H9 (cell line): ENCODE results near the gene GRIK4. TPM values are rescaled to one million over a fixed set of nuclear protein-coding genes. Genes with fewer than 3 reads are reported as not detected.
A peak's percentile ranks its signal among the peaks of the same experiment; 100 is the strongest.

Experiments used
- DNase-seq: peaks from one replicate; pipeline ENCODE4 v3.0.0-alpha.2; 2017
- H2AFZ ChIP-seq: one replicate; pipeline ENCODE4 v1.6.1; 2013; ENCODE audit warnings: mild to moderate bottlenecking, low read length, control low read depth, moderate library complexity
- H2AK5ac ChIP-seq: 2 replicates; pipeline ENCODE4 v1.6.1; 2013; ENCODE audit warnings: low read length, control low read depth, mixed read lengths; ENCODE audit not compliant: insufficient read length
- H2BK120ac ChIP-seq: one replicate; pipeline ENCODE4 v1.6.1; 2013; ENCODE audit warnings: low read depth, mild to moderate bottlenecking, low read length, control low read depth, inconsistent platforms; ENCODE audit not compliant: poor library complexity, severe bottlenecking
- H2BK12ac ChIP-seq: 2 replicates; pipeline ENCODE4 v1.6.1; 2013; ENCODE audit warnings: low read length, control low read depth, mixed read lengths, low read depth; ENCODE audit not compliant: insufficient read length
- H2BK15ac ChIP-seq: 2 replicates; pipeline ENCODE4 v1.6.1; 2013; ENCODE audit warnings: low read depth, low read length, control low read depth
- H2BK20ac ChIP-seq: one replicate; pipeline ENCODE4 v1.6.1; 2013; ENCODE audit warnings: low read depth, mild to moderate bottlenecking, low read length, control low read depth, inconsistent platforms; ENCODE audit not compliant: poor library complexity, severe bottlenecking
- H2BK5ac ChIP-seq: 2 replicates; pipeline ENCODE4 v1.6.1; 2013; ENCODE audit warnings: low read length, control low read depth, mixed read lengths; ENCODE audit not compliant: insufficient read length
- H3K14ac ChIP-seq: 2 replicates; pipeline ENCODE4 v1.6.1; 2013; ENCODE audit warnings: low read length, control low read depth; ENCODE audit not compliant: insufficient read depth
- H3K18ac ChIP-seq: 2 replicates; pipeline ENCODE4 v1.6.1; 2013; ENCODE audit warnings: low read depth, mild to moderate bottlenecking, mixed read lengths, low read length, control low read depth; ENCODE audit not compliant: insufficient read length
- H3K23ac ChIP-seq: 2 replicates; pipeline ENCODE4 v1.6.1; 2013; ENCODE audit warnings: low read length, control low read depth, mixed read lengths, low read depth; ENCODE audit not compliant: insufficient read length
- H3K23me2 ChIP-seq: 2 replicates; pipeline ENCODE4 v1.6.1; 2013; ENCODE audit warnings: low read depth, mild to moderate bottlenecking, mixed read lengths, low read length, control low read depth; ENCODE audit not compliant: insufficient read length, poor library complexity, severe bottlenecking
- H3K27ac ChIP-seq: 2 replicates; pipeline ENCODE4 v1.5.1; 2013; ENCODE audit warnings: low read length, control low read depth, mixed read lengths, low read depth; ENCODE audit not compliant: insufficient read length
- H3K27me3 ChIP-seq: 2 replicates; pipeline ENCODE4 v1.6.1; 2013; ENCODE audit warnings: low read length, control low read depth, inconsistent platforms; ENCODE audit not compliant: insufficient read depth
- H3K4ac ChIP-seq: 2 replicates; pipeline ENCODE4 v1.6.1; 2013; ENCODE audit warnings: low read depth, mild to moderate bottlenecking, control low read depth, inconsistent platforms, low read length, moderate library complexity
- H3K4me1 ChIP-seq: 2 replicates; pipeline ENCODE4 v1.6.1; 2013; ENCODE audit warnings: low read length, control low read depth, inconsistent platforms; ENCODE audit not compliant: insufficient read depth
- H3K4me2 ChIP-seq: 2 replicates; pipeline ENCODE4 v1.6.1; 2013; ENCODE audit warnings: low read length, control low read depth, mixed read lengths; ENCODE audit not compliant: insufficient read length, insufficient read depth
- H3K56ac ChIP-seq: 2 replicates; pipeline ENCODE4 v1.6.1; 2013; ENCODE audit warnings: low read depth, mild to moderate bottlenecking, mixed read lengths, low read length, control low read depth; ENCODE audit not compliant: insufficient read length
- H3K79me1 ChIP-seq: 2 replicates; pipeline ENCODE4 v1.6.1; 2013; ENCODE audit warnings: low read depth, mild to moderate bottlenecking, moderate library complexity, low read length, control low read depth, inconsistent platforms; ENCODE audit not compliant: insufficient read depth, poor library complexity, severe bottlenecking
- H3K79me2 ChIP-seq: 2 replicates; pipeline ENCODE4 v1.6.1; 2013; ENCODE audit warnings: low read length, control low read depth, inconsistent platforms; ENCODE audit not compliant: insufficient read depth
- H3K9ac ChIP-seq: 2 replicates; pipeline ENCODE4 v1.6.1; 2013; ENCODE audit warnings: low read length, control low read depth, mixed read lengths; ENCODE audit not compliant: insufficient read length; ENCODE audit errors: extremely low read depth
- H3K9me3 ChIP-seq: one replicate; pipeline ENCODE4 v1.6.1; 2013; ENCODE audit warnings: low read depth, low read length, inconsistent platforms; ENCODE audit not compliant: control insufficient read depth
- H3T11ph ChIP-seq: one replicate; pipeline ENCODE4 v1.6.1; 2013; ENCODE audit warnings: mild to moderate bottlenecking, low read length, control low read depth, inconsistent platforms
- H4K20me1 ChIP-seq: one replicate; pipeline ENCODE4 v1.6.1; 2013; ENCODE audit not compliant: control insufficient read depth, insufficient read length, insufficient read depth
- H4K5ac ChIP-seq: 2 replicates; pipeline ENCODE4 v1.6.1; 2013; ENCODE audit warnings: low read depth, mild to moderate bottlenecking, mixed read lengths, low read length, control low read depth; ENCODE audit not compliant: insufficient read length
- H4K8ac ChIP-seq: replicated peaks from 2 replicates; pipeline ENCODE4 v1.6.1; 2013; ENCODE audit warnings: low read length, control low read depth, mixed read lengths, low read depth; ENCODE audit not compliant: insufficient read length
- H4K91ac ChIP-seq: 2 replicates; pipeline ENCODE4 v1.6.1; 2013; ENCODE audit warnings: low read depth, mild to moderate bottlenecking, moderate library complexity, mixed read lengths, low read length, control low read depth; ENCODE audit not compliant: insufficient read length
- H3K27ac Mint-ChIP-seq, 3 experiments: 2 replicates in 2 of 3; 3 replicates in 1 of 3; pipeline ENCODE4 v1.8.0; 2020 to 2021; ENCODE audit warnings: mixed read lengths in 3 of 3, mild to moderate bottlenecking in 1 of 3, moderate library complexity in 1 of 3
- H3K27me3 Mint-ChIP-seq: 2 replicates; pipeline ENCODE4 v1.8.0; 2021; ENCODE audit warnings: low read depth, mild to moderate bottlenecking, moderate library complexity, mixed read lengths
- H3K36me3 Mint-ChIP-seq, 3 experiments: 2 replicates in 2 of 3; 3 replicates in 1 of 3; pipeline ENCODE4 v1.8.0; 2020 to 2021; ENCODE audit warnings: low read depth in 3 of 3, mixed read lengths in 3 of 3; ENCODE audit not compliant: insufficient read depth in 1 of 3
- H3K4me1 Mint-ChIP-seq, 2 experiments: 2 replicates each; pipeline ENCODE4 v1.8.0; 2020; ENCODE audit warnings: mixed read lengths in 2 of 2
- H3K4me3 Mint-ChIP-seq, 2 experiments: 2 replicates in 1 of 2; 3 replicates in 1 of 2; pipeline ENCODE4 v1.8.0; 2020 to 2021; ENCODE audit warnings: mild to moderate bottlenecking in 2 of 2, mixed read lengths in 2 of 2, moderate library complexity in 1 of 2
- H3K9me3 Mint-ChIP-seq, 2 experiments: 2 replicates in 1 of 2; 3 replicates in 1 of 2; pipeline ENCODE4 v1.8.0; 2020; ENCODE audit warnings: mild to moderate bottlenecking in 2 of 2, mixed read lengths in 2 of 2, moderate library complexity in 1 of 2
- CTCF ChIP-seq: fragments of 200-600 bp; sonication (generic); conservative IDR thresholded peaks from 3 replicates; pipeline ENCODE4 v1.8.0; 2021; ENCODE audit warnings: antibody characterized with exemption, mild to moderate bottlenecking
- WGBS: extraction: QIAGEN DNeasy Blood & Tissue Kit; methylation state at CpG from one replicate; pipeline ENCODE4 v1.1.7; 2013; ENCODE audit warnings: missing lambda C conversion rate, low lambda C conversion rate, mixed read lengths; ENCODE audit not compliant: insufficient read length; ENCODE audit errors: extremely low coverage; 5-methylcytosine and 5-hydroxymethylcytosine counted together
- total RNA-seq: library from RNA; stranded (reverse); gene quantifications from 2 replicates; pipeline ENCODE4 v1.2.1, GENCODE V29; 2021

Gene GRIK4
- total RNA-seq, 1 experiment from 2014 or later = 2.3 TPM

GRCh38 chr11:120594746-120595145, 83.2 kb downstream of the GRIK4 start:
- Histone ChIP-seq H3K56ac (no peak overlapping the region), H3K4me2 (no peak overlapping the region), H2BK5ac (no peak overlapping the region), H3K9ac (no peak overlapping the region), H3K23me2 (no peaks in the 10 kb centered on the region), H3K14ac (no peak overlapping the region; the same call in 1 of the 2 replicates), H3K9me3 (no peaks in the 10 kb centered on the region), H3K27ac (no peak overlapping the region), H3K4ac (no peak overlapping the region), H3K79me2 (no peaks in the 10 kb centered on the region), H2BK12ac (no peak overlapping the region), H3K18ac (no peak overlapping the region), H3T11ph (no peak overlapping the region), H3K79me1 (no peaks in the 10 kb centered on the region), H4K8ac (no peak overlapping the region), H4K5ac (no peak overlapping the region), H2BK20ac (no peak overlapping the region), H3K27me3 (no peaks in the 10 kb centered on the region; the same call in 1 of the 2 replicates), H2AFZ (no peak overlapping the region), H4K20me1 (peaks cover 2% of the 10 kb centered on the region), H2BK15ac (no peak overlapping the region), H3K4me1 (peaks cover 3% of the 10 kb centered on the region; the same call in 1 of the 2 replicates), H2AK5ac (no peak overlapping the region), H3K23ac (no peak overlapping the region), H2BK120ac (no peak overlapping the region), H4K91ac (no peak overlapping the region)
- no peak for DNase-seq
- Mint-ChIP-seq H3K9me3 (no peaks in the 10 kb centered on the region), H3K27me3 (peaks cover 27% of the 10 kb centered on the region), H3K27ac (no peak overlapping the region), H3K4me1 (peaks cover 47 to 53% of the 10 kb centered on the region in 2 experiments), H3K36me3 (peaks cover 0 to 6% (median 4%) of the 10 kb centered on the region in 3 experiments; a peak in 4 of 7 replicates), H3K4me3 (peak overlapping the region in 1 of 2 experiments; percentile 9; a peak in 1 of 5 replicates)
- no peak for TF ChIP-seq CTCF
- WGBS = no CpG with 5 or more reads among the region's 9 CpGs
